ENCODE data around the gene EIF2S2.
A peak's percentile ranks its signal among the peaks of the same experiment; 100 is the strongest.

The EIF2S2 gene

DNA sequence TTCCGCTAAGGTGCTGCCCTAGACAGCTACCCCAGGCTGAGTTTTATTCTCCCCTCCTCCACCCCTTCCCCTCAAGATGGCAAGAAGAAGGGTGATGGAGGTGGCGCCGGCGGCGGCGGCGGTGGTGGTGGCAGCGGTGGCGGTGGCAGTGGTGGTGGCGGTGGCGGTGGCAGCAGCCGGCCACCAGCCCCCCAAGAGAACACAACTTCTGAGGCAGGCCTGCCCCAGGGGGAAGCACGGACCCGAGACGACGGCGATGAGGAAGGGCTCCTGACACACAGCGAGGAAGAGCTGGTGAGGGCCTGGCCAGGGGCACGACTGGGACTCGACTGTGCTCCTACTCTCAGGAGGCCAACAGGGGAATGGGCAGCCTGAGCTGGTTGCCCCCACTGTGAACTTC is 35.1 kb downstream of the EIF2S2 start:
- no peak for TF ChIP-seq JUND (IDR thresholded peaks at IDR 0.05; ENCODE audit: low read depth)
- no peak for DNase-seq (ENCODE audit: low read depth in 1 of 2, low spot score in 1 of 2)
- in situ Hi-C loops (cut with HindIII; ENCODE audit: low pct_unique_long_range_greater_than_20kb, low sequenced_read_pairs), result no loop called here

DNA sequence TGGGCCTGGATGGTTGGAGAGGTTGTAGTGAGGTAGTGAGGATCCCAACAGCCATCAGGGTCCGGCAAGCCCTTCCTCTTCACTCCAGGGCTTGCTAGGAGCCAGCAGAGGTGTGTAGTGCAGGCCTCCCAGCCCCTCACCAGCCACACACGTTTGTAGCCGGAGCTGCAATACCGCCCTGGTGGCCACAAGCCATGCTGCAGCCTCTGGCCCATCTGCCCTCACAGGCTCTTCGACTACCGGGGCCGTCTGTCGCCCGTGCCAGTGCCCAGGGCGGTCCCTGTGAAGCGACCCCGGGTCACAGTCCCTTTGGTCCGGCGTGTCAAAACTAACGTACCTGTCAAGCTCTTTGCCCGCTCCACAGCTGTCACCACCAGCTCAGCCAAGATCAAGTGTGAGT is 36.4 kb downstream of the EIF2S2 start:
- in situ Hi-C loops (cut with HindIII; ENCODE audit: low pct_unique_long_range_greater_than_20kb, low sequenced_read_pairs), result no loop called here
- TF ChIP-seq JUND (IDR thresholded peaks at IDR 0.05; ENCODE audit: low read depth), result no peak
- DNase-seq (ENCODE audit: low read depth in 1 of 2, low spot score in 1 of 2), result no peak

DNA sequence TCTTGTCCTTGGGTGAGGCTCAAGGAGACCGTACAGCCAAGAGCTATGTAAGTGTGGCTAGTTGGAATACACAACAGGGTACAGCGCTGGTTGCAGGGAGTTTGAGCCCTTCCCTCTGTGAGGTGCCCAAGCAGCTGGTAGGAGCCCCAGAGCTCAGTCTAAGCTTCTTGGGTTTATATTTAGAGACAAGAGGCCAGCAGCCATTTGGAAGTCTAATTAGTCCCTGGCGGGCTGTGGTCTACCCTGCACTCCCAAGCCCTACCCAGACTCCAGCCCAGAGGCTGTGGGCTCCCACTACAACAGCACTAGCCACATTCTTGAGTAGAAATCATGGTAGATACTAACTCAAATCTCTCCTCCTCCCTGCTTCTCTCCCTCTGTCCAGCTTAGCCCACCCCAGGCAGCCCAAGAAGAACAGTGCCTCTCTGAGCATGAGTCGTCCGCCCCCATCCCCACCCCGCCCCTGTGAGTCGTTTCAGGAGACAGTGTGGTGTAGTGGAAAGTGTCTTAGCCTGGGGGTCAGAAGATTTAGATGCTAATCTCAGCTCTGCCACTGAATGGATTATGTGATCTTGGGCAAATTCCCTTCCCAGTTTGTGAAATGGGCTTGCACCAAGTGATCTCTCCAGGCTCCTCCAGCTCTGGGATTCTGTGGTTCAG is 37.8 kb downstream of the EIF2S2 start:
- DNase-seq (ENCODE audit: low read depth in 1 of 2, low spot score in 1 of 2), result no peak
- TF ChIP-seq JUND (IDR thresholded peaks at IDR 0.05; ENCODE audit: low read depth), result no peak
- in situ Hi-C loops (cut with HindIII; ENCODE audit: low pct_unique_long_range_greater_than_20kb, low sequenced_read_pairs), result no loop called here

DNA sequence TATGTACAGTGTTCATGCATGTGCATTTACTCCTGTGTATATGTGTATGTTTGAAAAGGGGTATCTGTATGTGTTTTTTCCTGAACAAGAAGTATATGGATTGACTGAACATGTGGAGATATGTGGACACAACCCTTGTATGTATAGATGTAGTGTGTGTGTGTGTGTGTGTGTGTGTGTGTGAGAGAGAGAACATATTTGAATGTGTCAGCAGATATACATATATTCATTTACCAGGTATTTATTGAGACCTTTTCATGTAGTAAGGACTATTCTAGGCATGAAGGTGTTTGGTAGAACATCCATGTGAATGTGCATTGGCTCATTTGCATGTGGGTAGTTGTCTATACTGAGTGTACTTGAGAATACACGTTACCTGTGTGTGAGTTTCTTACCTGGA is 39.3 kb downstream of the EIF2S2 start:
- DNase-seq (ENCODE audit: low read depth in 1 of 2, low spot score in 1 of 2), result no peak
- no peak for TF ChIP-seq JUND (IDR thresholded peaks at IDR 0.05; ENCODE audit: low read depth)
- in situ Hi-C loops (cut with HindIII; ENCODE audit: low pct_unique_long_range_greater_than_20kb, low sequenced_read_pairs), result no loop called here

DNA sequence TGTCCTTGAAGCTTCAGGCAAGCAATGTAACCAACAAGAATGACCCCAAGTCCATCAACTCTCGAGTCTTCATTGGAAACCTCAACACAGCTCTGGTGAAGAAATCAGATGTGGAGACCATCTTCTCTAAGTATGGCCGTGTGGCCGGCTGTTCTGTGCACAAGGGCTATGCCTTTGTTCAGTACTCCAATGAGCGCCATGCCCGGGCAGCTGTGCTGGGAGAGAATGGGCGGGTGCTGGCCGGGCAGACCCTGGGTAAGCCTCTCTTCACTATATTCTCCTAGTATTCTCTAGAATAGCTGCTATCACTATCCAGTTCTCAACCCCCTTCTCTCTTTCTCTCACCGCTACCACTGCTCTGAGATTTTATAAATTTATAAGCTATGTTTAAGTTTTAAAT is 40.0 kb downstream of the EIF2S2 start:
- in situ Hi-C loops (cut with HindIII; ENCODE audit: low pct_unique_long_range_greater_than_20kb, low sequenced_read_pairs), result no loop called here
- no peak for TF ChIP-seq JUND (IDR thresholded peaks at IDR 0.05; ENCODE audit: low read depth)
- DNase-seq (ENCODE audit: low read depth in 1 of 2, low spot score in 1 of 2), result no peak

DNA sequence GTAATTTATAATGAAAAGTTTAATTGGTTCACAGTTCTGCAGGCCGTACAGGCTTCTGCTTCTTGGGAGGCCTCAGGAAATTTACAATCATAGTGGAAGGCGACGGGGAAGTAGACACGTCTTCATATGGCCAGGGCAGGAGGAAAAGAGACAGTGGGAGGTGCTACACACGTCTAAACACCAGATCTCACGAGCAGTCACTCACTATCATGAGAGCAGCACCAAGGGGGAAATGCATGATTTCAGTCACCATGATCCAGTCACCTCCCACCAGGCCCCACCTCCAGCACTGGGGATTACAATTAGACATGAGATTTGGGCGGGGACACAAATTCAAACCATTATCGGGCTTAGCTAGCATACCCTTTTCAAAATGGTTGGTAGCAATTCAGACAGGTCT is 41.2 kb downstream of the EIF2S2 start:
- in situ Hi-C loops (cut with HindIII; ENCODE audit: low pct_unique_long_range_greater_than_20kb, low sequenced_read_pairs), result no loop called here
- no peak for TF ChIP-seq JUND (IDR thresholded peaks at IDR 0.05; ENCODE audit: low read depth)
- no peak for DNase-seq (ENCODE audit: low read depth in 1 of 2, low spot score in 1 of 2)

DNA sequence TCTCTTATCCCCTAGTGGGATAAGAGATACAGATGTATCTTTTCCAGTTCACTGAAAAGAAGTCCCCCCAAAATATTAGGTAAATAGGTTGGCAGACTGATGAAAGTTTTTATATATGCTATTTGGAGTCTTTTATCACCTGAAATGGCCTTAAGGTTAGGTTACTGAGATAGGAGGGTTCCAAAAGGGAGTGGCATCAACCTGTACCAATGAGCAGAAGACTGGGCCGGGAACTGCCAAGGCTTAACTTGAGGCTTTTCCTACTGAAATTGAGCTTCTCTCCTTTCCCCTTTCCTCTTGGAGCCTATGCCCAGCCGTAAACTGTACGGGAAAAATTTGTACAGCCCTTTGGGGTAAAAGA is 42.0 kb downstream of the EIF2S2 start:
- no peak for DNase-seq (ENCODE audit: low read depth in 1 of 2, low spot score in 1 of 2)
- TF ChIP-seq JUND (IDR thresholded peaks at IDR 0.05; ENCODE audit: low read depth), result no peak
- in situ Hi-C loops (cut with HindIII; ENCODE audit: low pct_unique_long_range_greater_than_20kb, low sequenced_read_pairs), result no loop called here

DNA sequence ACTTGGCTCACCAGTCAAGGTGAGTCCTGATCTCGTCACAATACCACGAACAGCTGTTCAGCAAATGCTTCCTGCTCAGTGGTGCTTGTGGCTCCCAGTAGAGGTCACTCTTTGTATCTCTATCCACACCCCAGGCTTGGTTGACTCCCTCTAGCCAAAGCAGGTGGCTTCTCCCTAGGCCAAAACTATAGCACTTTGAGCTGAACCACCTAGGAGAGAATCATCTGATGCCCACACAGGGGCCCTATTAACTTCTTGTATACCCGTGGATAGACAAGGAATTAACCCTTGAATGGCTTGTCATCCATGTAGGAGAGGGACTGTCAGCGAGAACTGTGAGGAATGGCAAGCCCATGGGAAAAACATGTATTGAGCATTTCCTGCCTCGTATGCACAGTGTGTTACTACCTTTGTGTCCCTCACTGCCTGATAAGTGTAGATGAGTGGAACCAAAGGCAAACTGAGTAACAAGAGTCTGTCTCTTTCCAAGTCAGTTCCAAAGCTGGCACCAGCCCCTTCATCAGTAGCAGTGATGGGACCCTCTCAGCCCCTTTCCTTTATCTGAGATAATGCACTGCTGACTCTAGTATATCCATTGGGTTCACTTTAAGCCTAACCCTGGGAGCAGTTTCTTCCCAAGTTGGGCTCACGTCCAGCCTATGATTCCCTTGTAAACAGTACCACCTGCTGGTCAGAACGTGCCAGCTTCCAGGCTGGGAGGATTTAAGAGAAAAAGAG is 42.5 kb downstream of the EIF2S2 start:
- peak; percentile 69 to 90 for DNase-seq (ENCODE audit: low read depth in 1 of 2, low spot score in 1 of 2)
- no peak for TF ChIP-seq JUND (IDR thresholded peaks at IDR 0.05; ENCODE audit: low read depth)
- in situ Hi-C loops (cut with HindIII; ENCODE audit: low pct_unique_long_range_greater_than_20kb, low sequenced_read_pairs), result no loop called here

DNA sequence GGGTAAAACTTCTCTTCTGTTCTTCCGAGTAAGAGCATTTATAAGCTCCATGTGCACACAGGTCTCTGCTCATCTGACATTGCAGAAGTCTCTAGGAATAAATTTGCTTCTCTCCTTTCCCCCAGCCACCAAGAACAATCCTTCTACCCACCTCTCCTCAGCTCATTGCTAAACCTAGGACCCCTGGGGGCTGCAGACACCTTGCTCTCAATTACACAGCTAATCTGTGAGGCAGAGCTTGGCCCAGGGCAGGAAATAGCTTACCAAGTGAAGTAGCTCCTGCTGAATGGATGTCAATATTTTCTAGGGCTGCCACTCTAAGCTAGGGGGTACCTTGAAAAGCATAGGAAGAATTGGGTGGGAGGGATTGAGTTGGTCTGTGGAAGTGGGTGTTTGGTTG is 44.0 kb downstream of the EIF2S2 start:
- in situ Hi-C loops (cut with HindIII; ENCODE audit: low pct_unique_long_range_greater_than_20kb, low sequenced_read_pairs), result no loop called here
- TF ChIP-seq JUND (IDR thresholded peaks at IDR 0.05; ENCODE audit: low read depth), result no peak
- DNase-seq (ENCODE audit: low read depth in 1 of 2, low spot score in 1 of 2), result no peak

DNA sequence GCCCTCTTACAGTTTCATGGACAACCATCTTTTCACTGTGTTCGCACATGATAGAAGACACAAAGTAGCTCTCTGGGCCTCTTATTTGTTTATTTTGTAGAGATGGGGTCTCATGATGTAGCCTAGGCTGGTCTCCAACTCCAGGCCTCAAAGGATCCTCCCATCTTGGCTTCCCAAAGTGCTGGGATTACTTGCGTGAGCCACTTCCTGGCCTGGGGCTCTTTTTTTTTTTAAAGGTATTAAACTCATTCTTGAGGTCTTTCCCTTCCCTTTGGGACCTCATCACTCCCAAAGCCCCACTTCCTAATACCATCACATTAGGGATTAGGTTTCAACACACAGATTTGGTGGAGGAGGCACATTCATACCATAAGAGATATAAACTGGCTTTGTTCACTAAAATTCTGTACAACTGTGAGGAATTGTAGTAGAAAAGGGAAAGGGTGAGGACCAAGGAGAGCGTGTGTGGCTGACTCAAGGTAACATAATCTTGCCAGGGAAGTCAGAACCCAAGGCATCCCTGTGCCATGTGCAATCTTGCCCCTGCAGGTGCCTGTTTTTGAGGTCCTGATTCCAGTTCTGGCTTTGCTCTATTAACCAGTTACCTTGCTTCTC is 45.5 kb downstream of the EIF2S2 start:
- DNase-seq (ENCODE audit: low read depth in 1 of 2, low spot score in 1 of 2), result no peak
- no peak for TF ChIP-seq JUND (IDR thresholded peaks at IDR 0.05; ENCODE audit: low read depth)
- in situ Hi-C loops (cut with HindIII; ENCODE audit: low pct_unique_long_range_greater_than_20kb, low sequenced_read_pairs), result no loop called here

DNA sequence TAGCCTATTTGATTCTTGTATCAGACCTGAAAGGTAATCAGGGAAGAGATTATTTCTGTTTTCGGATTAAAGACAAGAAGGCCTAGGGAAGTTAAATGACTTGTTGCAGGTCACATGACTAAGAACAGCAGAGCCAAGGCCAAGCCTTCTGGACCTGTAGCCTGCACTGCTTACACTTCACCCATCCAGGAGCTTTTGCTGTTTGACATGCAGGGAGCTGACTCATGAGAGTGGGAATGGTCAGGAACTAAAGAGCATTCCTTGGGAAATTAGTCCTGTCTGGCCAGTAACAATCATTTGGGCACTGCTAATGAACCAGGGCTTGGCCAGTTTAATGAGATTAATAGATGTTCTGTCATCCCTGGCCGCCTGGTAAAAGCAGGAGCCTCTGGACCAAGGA is 46.8 kb downstream of the EIF2S2 start:
- in situ Hi-C loops (cut with HindIII; ENCODE audit: low pct_unique_long_range_greater_than_20kb, low sequenced_read_pairs), result no loop called here
- no peak for DNase-seq (ENCODE audit: low read depth in 1 of 2, low spot score in 1 of 2)
- TF ChIP-seq JUND (IDR thresholded peaks at IDR 0.05; ENCODE audit: low read depth), result no peak

DNA sequence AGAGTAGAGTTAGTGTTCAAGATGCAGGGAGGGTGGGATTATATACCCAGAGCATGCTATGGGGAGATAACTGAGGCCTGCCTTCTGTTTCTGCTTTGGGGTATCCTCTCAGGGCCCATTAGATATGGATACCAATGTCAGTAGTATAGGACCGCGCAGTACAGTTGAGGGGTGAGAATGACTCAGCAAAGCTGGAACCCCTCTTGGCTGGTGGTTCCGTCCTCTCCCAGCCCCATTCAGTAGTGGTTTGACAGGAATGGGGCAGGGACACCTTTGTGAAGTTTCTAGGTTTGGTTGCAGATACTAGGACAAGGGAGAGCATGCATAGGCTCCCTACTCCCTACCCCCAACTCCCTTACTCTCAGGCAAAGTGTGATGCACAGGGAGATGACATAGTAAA is 47.8 kb downstream of the EIF2S2 start:
- in situ Hi-C loops (cut with HindIII; ENCODE audit: low pct_unique_long_range_greater_than_20kb, low sequenced_read_pairs), result no loop called here
- TF ChIP-seq JUND (IDR thresholded peaks at IDR 0.05; ENCODE audit: low read depth), result no peak
- DNase-seq (ENCODE audit: low read depth in 1 of 2, low spot score in 1 of 2), result no peak

Data from T47D (cell line).